Smooth muscle cell (in vitro differentiated cells): ENCODE results near the gene LRRC18. TPM values are rescaled to one million over a fixed set of nuclear protein-coding genes. Genes with fewer than 3 reads are reported as not detected.

ENCODE experiments used
- DNase-seq: peaks from one replicate; lab custom pipeline; 2025; ENCODE audit not compliant: unreplicated experiment; lab: John Stamatoyannopoulos, UW
- H2AFZ ChIP-seq: fragments of 200-600 bp; sonication (generic); 2 replicates; pipeline ENCODE4 v1.6.0; 2016; ENCODE audit warnings: antibody characterized with exemption, low read depth, mild to moderate bottlenecking
- H3F3A ChIP-seq: fragments of 200-600 bp; sonication (generic); 2 replicates; pipeline ENCODE4 v1.6.0; 2017; ENCODE audit warnings: antibody characterized with exemption, low read depth
- H3K27ac ChIP-seq: fragments of 200-600 bp; sonication (generic); 2 replicates; pipeline ENCODE4 v1.5.1; 2016; ENCODE audit warnings: low read depth, mild to moderate bottlenecking
- H3K27me3 ChIP-seq: fragments of 200-600 bp; sonication (generic); 2 replicates; pipeline ENCODE4 v1.6.1; 2016; ENCODE audit warnings: low read depth, mild to moderate bottlenecking
- H3K36me3 ChIP-seq: fragments of 200-600 bp; sonication (generic); 2 replicates; pipeline ENCODE4 v1.5.1; 2016; ENCODE audit warnings: low read depth
- H3K4me1 ChIP-seq: fragments of 200-600 bp; sonication (generic); 2 replicates; pipeline ENCODE4 v1.5.1; 2016; ENCODE audit warnings: low read depth
- H3K4me2 ChIP-seq: fragments of 200-600 bp; sonication (generic); 2 replicates; pipeline ENCODE4 v1.6.0; 2016; ENCODE audit warnings: mild to moderate bottlenecking
- H3K4me3 ChIP-seq: fragments of 200-600 bp; sonication (generic); 2 replicates; pipeline ENCODE4 v1.5.1; 2016; ENCODE audit warnings: mild to moderate bottlenecking
- H3K79me2 ChIP-seq: fragments of 200-600 bp; sonication (generic); 2 replicates; pipeline ENCODE4 v1.6.0; 2016; ENCODE audit warnings: low read depth, mild to moderate bottlenecking
- H3K9ac ChIP-seq: fragments of 200-600 bp; sonication (generic); 2 replicates; pipeline ENCODE4 v1.6.0; 2016; ENCODE audit warnings: low read depth
- H3K9me3 ChIP-seq: fragments of 200-600 bp; sonication (generic); replicated peaks from 2 replicates; pipeline ENCODE4 v1.5.1; 2016; ENCODE audit warnings: low read depth
- H4K20me1 ChIP-seq: fragments of 200-600 bp; sonication (generic); 2 replicates; pipeline ENCODE4 v1.6.0; 2016; ENCODE audit warnings: low read depth
- CTCF ChIP-seq: fragments of 200-600 bp; sonication (generic); IDR thresholded peaks from 2 replicates; pipeline ENCODE4 v1.5.1; 2017; ENCODE audit warnings: borderline replicate concordance, mild to moderate bottlenecking, antibody characterized with exemption; ENCODE audit not compliant: insufficient read depth, poor library complexity, severe bottlenecking
- WGBS: methylation state at CpG from one replicate; pipeline ENCODE4 v1.1.7; 2016; ENCODE audit warnings: low lambda C conversion rate; 5-methylcytosine and 5-hydroxymethylcytosine counted together
- polyA plus RNA-seq: library from polyadenylated mRNA; unstranded; fragments of >200 nt; fragmentation: Nextera tagmentation; extraction: Ambion mirVana; gene quantifications from 2 replicates; pipeline ENCODE4 v1.2.1, GENCODE V29; 2016
- total RNA-seq: library from RNA; depleted of rRNA; stranded (reverse); fragments of >200 nt; gene quantifications from 2 replicates; pipeline ENCODE4 v1.2.3, GENCODE V29; 2014

LRRC18 gene
- total and polyA plus RNA-seq, 2 experiments from 2014 or later, result not detected

- Histone ChIP-seq H3K4me2 (no peak overlapping the region), H3K79me2 (no peaks in the 10 kb centered on the region), H3K9me3 (no peaks in the 10 kb centered on the region), H3K4me1 (no peaks in the 10 kb centered on the region), H4K20me1 (no peaks in the 10 kb centered on the region), H3K27me3 (peaks cover 37% of the 10 kb centered on the region), H2AFZ (no peak overlapping the region), H3K27ac (no peak overlapping the region), H3F3A (no peaks in the 10 kb centered on the region), H3K36me3 (no peaks in the 10 kb centered on the region), H3K4me3 (no peak overlapping the region), H3K9ac (no peak overlapping the region)
- TF ChIP-seq CTCF, result no peak
- 67% methylated on average over 1 of the region's 1 CpG for WGBS
- DNase-seq, result no peak
These were observed 19.1 kb upstream of the LRRC18 start for GRCh38 chr10:48958598-48959190.

GRCh38 chr10:48957361-48958151 is 17.9 kb upstream of the LRRC18 start:
- no peaks in the 10 kb centered on the region for H3K9me3 ChIP-seq
- no peak for TF ChIP-seq CTCF

GRCh38 chr10:48951707-48952106 is 12.1 kb upstream of the LRRC18 start:
- 88% methylated on average over 7 of the region's 7 CpGs for WGBS
- H3F3A ChIP-seq, result no peaks in the 10 kb centered on the region
- H3K9me3 ChIP-seq, result no peaks in the 10 kb centered on the region
- H4K20me1 ChIP-seq, result no peaks in the 10 kb centered on the region
- no peaks in the 10 kb centered on the region for H3K79me2 ChIP-seq
- DNase-seq, result no peak
- H2AFZ ChIP-seq, result no peak overlapping the region
- H3K4me2 ChIP-seq, result no peak overlapping the region
- peaks cover 11% of the 10 kb centered on the region for H3K27me3 ChIP-seq
- no peak overlapping the region for H3K9ac ChIP-seq
- H3K4me1 ChIP-seq, result no peaks in the 10 kb centered on the region
- no peaks in the 10 kb centered on the region for H3K36me3 ChIP-seq
- H3K27ac ChIP-seq, result no peak overlapping the region
- no peak for TF ChIP-seq CTCF
- H3K4me3 ChIP-seq, result no peak overlapping the region

More at GRCh38 chr10:48957361-48958151, 17.9 kb upstream of the LRRC18 start:
- no peak overlapping the region for H3K27ac ChIP-seq
- DNase-seq, result no peak
- H2AFZ ChIP-seq, result no peak overlapping the region
- H3K4me1 ChIP-seq, result no peaks in the 10 kb centered on the region
- no peak overlapping the region for H3K4me2 ChIP-seq
- no peak overlapping the region for H3K4me3 ChIP-seq
- H3K27me3 ChIP-seq, result peaks cover 28% of the 10 kb centered on the region
- no peaks in the 10 kb centered on the region for H4K20me1 ChIP-seq
- 90% methylated on average over 16 of the region's 16 CpGs for WGBS
- H3K9ac ChIP-seq, result no peak overlapping the region
- no peaks in the 10 kb centered on the region for H3F3A ChIP-seq
- no peaks in the 10 kb centered on the region for H3K36me3 ChIP-seq
- no peaks in the 10 kb centered on the region for H3K79me2 ChIP-seq
